Uterus (tissue), 2 donors: ENCODE data around the gene DTD1.

Source experiments
- CTCF ChIP-seq, 4 experiments: fragments of 200-600 bp in 2 of 4; fragments of 450-650 bp in 2 of 4; sonication (generic) in 2 of 4; IDR thresholded peaks; one replicate each; pipeline ENCODE4 v1.5.1; 2016 to 2019; ENCODE audit warnings: antibody characterized with exemption in 4 of 4, mild to moderate bottlenecking in 2 of 4, moderate library complexity in 1 of 4
- POLR2A ChIP-seq, 2 donors: fragments of 450-650 bp; IDR thresholded peaks; one replicate each; pipeline ENCODE4 v1.6.1; 2016; ENCODE audit warnings: antibody characterized with exemption in 2 of 2, mild to moderate bottlenecking in 1 of 2, moderate library complexity in 1 of 2

- TF ChIP-seq CTCF (IDR thresholded peaks at IDR 0.05) (no peak), POLR2A (IDR thresholded peaks at IDR 0.05) (no peak)
Observed at GRCh38 chr20:18815194-18815942, 227.5 kb downstream of the DTD1 start.
